HepG2 (cell line): ENCODE measurements around the gene LUC7L.

Experiments used
- EZH2 ChIP-seq: conservative IDR thresholded peaks from 2 replicates; pipeline ENCODE4 v1.6.1; 2012; ENCODE audit warnings: mild to moderate bottlenecking, low read depth, low read length, moderate library complexity
- PHF21A ChIP-seq: sonication (generic); formaldehyde crosslinking; IDR thresholded peaks from 2 replicates; pipeline ENCODE4 v1.5.0; 2020; ENCODE audit warnings: mild to moderate bottlenecking, missing genetic modification reagents
- POLR2AphosphoS5 ChIP-seq: IDR thresholded peaks from 2 replicates; pipeline ENCODE4 v1.6.1; 2012; ENCODE audit warnings: low read depth, low read length
- RXRA ChIP-seq: sonication (generic); formaldehyde crosslinking; IDR thresholded peaks from 2 replicates; pipeline ENCODE4 v1.5.1; 2020; ENCODE audit warnings: missing genetic modification reagents
- SYNCRIP ChIP-seq: fragments of 200-400 bp; formaldehyde crosslinking; IDR thresholded peaks from 2 replicates; pipeline ENCODE4 v1.6.1; 2018; ENCODE audit warnings: mild to moderate bottlenecking, low read depth, low read length; ENCODE audit not compliant: insufficient read depth
- TBP ChIP-seq: sonication (generic); formaldehyde crosslinking; IDR thresholded peaks from 2 replicates; pipeline ENCODE4 v1.5.0; 2020; ENCODE audit warnings: missing genetic modification reagents
- TP53 ChIP-seq: sonication (generic); formaldehyde crosslinking; conservative IDR thresholded peaks from 2 replicates; pipeline ENCODE4 v1.4.0; 2020; ENCODE audit warnings: missing genetic modification reagents
- ZNF24 ChIP-seq: fragments of 450-650 bp; IDR thresholded peaks from 2 replicates; pipeline ENCODE4 v1.6.1; 2017; ENCODE audit warnings: antibody characterized with exemption, mild to moderate bottlenecking
- ZNF83 ChIP-seq: sonication (generic); formaldehyde crosslinking; IDR thresholded peaks from 2 replicates; pipeline ENCODE4 v1.4.0; 2020; ENCODE audit warnings: missing genetic modification reagents, mild to moderate bottlenecking, borderline replicate concordance
- TF ChIP-seq, protein P1 (sequence below): sonication (generic); formaldehyde crosslinking; IDR thresholded peaks from 2 replicates; pipeline ENCODE4 v1.8.1; 2023; ENCODE audit warnings: mild to moderate bottlenecking, missing genetic modification reagents, borderline replicate concordance
- TF ChIP-seq, protein P2 (sequence below): sonication (generic); formaldehyde crosslinking; IDR thresholded peaks from 2 replicates; pipeline ENCODE4 v1.5.0; 2020; ENCODE audit warnings: mild to moderate bottlenecking, missing genetic modification reagents, moderate library complexity
- TF ChIP-seq, protein P3 (sequence below): sonication (generic); formaldehyde crosslinking; IDR thresholded peaks from 2 replicates; pipeline ENCODE4 v1.4.0; 2020; ENCODE audit warnings: missing genetic modification reagents
- TF ChIP-seq, protein P4 (sequence below): sonication (generic); formaldehyde crosslinking; IDR thresholded peaks from 2 replicates; pipeline ENCODE4 v1.5.1; 2020; ENCODE audit warnings: mild to moderate bottlenecking, missing genetic modification reagents
- TF ChIP-seq, protein P5 (sequence below): sonication (generic); formaldehyde crosslinking; IDR thresholded peaks from 2 replicates; pipeline ENCODE4 v1.8.1; 2023; ENCODE audit warnings: missing genetic modification reagents, inconsistent platforms, borderline replicate concordance

DNA sequence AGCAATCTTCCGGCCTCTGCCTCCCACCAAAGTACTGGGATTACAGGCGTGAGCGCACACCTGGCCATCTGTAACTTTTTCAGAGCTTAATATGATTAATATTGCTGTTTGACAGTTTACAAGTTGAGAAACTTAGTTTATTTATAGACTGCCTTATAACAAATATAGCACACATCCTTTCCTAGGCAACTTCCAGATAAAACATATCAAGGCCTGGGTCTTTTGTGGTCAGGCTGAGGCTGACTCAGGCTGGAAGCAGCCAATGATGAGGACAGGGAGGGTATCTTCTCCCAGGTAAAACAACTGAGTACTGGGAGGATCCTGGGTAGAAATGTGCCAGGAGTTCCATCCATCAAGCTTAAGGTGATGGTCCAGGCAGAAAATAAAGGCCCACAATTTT lies 16.2 kb downstream of the LUC7L start:
- TF ChIP-seq TP53 (CRISPR knock-in tag) (no peak), EZH2 (no peak), ZNF83 (CRISPR knock-in tag) (no peak), PHF21A (no peak), RXRA (CRISPR knock-in tag) (no peak), TBP (CRISPR knock-in tag) (no peak), SYNCRIP (no peak), ZNF24 (no peak), POLR2AphosphoS5 (no peak)
- TF ChIP-seq, protein P1, sequence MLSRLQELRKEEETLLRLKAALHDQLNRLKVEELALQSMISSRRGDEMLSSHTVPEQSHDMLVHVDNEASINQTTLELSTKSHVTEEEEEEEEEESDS (CRISPR knock-in tag): no peak
- TF ChIP-seq, protein P2, sequence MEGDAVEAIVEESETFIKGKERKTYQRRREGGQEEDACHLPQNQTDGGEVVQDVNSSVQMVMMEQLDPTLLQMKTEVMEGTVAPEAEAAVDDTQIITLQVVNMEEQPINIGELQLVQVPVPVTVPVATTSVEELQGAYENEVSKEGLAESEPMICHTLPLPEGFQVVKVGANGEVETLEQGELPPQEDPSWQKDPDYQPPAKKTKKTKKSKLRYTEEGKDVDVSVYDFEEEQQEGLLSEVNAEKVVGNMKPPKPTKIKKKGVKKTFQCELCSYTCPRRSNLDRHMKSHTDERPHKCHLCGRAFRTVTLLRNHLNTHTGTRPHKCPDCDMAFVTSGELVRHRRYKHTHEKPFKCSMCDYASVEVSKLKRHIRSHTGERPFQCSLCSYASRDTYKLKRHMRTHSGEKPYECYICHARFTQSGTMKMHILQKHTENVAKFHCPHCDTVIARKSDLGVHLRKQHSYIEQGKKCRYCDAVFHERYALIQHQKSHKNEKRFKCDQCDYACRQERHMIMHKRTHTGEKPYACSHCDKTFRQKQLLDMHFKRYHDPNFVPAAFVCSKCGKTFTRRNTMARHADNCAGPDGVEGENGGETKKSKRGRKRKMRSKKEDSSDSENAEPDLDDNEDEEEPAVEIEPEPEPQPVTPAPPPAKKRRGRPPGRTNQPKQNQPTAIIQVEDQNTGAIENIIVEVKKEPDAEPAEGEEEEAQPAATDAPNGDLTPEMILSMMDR (CRISPR knock-in tag): no peak
- TF ChIP-seq, protein P3, sequence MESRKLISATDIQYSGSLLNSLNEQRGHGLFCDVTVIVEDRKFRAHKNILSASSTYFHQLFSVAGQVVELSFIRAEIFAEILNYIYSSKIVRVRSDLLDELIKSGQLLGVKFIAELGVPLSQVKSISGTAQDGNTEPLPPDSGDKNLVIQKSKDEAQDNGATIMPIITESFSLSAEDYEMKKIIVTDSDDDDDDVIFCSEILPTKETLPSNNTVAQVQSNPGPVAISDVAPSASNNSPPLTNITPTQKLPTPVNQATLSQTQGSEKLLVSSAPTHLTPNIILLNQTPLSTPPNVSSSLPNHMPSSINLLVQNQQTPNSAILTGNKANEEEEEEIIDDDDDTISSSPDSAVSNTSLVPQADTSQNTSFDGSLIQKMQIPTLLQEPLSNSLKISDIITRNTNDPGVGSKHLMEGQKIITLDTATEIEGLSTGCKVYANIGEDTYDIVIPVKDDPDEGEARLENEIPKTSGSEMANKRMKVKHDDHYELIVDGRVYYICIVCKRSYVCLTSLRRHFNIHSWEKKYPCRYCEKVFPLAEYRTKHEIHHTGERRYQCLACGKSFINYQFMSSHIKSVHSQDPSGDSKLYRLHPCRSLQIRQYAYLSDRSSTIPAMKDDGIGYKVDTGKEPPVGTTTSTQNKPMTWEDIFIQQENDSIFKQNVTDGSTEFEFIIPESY (CRISPR knock-in tag): no peak
- TF ChIP-seq, protein P4, sequence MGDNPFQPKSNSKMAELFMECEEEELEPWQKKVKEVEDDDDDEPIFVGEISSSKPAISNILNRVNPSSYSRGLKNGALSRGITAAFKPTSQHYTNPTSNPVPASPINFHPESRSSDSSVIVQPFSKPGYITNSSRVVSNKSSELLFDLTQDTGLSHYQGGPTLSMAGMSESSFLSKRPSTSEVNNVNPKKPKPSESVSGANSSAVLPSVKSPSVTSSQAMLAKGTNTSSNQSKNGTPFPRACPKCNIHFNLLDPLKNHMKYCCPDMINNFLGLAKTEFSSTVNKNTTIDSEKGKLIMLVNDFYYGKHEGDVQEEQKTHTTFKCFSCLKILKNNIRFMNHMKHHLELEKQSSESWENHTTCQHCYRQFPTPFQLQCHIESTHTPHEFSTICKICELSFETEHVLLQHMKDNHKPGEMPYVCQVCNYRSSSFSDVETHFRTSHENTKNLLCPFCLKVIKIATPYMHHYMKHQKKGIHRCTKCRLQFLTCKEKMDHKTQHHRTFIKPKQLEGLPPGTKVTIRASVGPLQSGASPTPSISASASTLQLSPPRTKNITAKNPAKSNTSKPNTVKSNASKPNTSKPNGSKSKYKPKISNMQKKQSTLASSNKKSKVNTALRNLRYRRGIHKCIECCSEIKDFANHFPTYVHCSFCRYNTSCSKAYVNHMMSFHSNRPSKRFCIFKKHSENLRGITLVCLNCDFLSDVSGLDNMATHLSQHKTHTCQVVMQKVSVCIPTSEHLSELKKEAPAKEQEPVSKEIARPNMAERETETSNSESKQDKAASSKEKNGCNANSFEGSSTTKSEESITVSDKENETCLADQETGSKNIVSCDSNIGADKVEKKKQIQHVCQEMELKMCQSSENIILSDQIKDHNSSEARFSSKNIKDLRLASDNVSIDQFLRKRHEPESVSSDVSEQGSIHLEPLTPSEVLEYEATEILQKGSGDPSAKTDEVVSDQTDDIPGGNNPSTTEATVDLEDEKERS (CRISPR knock-in tag): no peak
- TF ChIP-seq, protein P5, sequence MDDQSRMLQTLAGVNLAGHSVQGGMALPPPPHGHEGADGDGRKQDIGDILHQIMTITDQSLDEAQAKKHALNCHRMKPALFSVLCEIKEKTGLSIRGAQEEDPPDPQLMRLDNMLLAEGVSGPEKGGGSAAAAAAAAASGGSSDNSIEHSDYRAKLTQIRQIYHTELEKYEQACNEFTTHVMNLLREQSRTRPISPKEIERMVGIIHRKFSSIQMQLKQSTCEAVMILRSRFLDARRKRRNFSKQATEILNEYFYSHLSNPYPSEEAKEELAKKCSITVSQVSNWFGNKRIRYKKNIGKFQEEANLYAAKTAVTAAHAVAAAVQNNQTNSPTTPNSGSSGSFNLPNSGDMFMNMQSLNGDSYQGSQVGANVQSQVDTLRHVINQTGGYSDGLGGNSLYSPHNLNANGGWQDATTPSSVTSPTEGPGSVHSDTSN (CRISPR knock-in tag): no peak
